Fibroblast of mammary gland (primary cell): ENCODE measurements around the gene EEFSEC.

ENCODE experiments used
- DNase-seq: peaks from one replicate; pipeline ENCODE4 v3.0.0-alpha.2; 2010; ENCODE audit warnings: low read depth
- H3K4me3 ChIP-seq: 2 replicates; pipeline ENCODE4 v1.5.1; 2011; ENCODE audit warnings: low read depth, mild to moderate bottlenecking, low read length, moderate library complexity; ENCODE audit not compliant: control insufficient read depth
- TF ChIP-seq, protein P1 (sequence below): conservative IDR thresholded peaks from 2 replicates; pipeline ENCODE4 v1.5.1; 2011; ENCODE audit warnings: low read depth, low read length, inconsistent platforms; ENCODE audit not compliant: control insufficient read depth, insufficient read depth

The EEFSEC gene, protein sequence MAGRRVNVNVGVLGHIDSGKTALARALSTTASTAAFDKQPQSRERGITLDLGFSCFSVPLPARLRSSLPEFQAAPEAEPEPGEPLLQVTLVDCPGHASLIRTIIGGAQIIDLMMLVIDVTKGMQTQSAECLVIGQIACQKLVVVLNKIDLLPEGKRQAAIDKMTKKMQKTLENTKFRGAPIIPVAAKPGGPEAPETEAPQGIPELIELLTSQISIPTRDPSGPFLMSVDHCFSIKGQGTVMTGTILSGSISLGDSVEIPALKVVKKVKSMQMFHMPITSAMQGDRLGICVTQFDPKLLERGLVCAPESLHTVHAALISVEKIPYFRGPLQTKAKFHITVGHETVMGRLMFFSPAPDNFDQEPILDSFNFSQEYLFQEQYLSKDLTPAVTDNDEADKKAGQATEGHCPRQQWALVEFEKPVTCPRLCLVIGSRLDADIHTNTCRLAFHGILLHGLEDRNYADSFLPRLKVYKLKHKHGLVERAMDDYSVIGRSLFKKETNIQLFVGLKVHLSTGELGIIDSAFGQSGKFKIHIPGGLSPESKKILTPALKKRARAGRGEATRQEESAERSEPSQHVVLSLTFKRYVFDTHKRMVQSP

DNA sequence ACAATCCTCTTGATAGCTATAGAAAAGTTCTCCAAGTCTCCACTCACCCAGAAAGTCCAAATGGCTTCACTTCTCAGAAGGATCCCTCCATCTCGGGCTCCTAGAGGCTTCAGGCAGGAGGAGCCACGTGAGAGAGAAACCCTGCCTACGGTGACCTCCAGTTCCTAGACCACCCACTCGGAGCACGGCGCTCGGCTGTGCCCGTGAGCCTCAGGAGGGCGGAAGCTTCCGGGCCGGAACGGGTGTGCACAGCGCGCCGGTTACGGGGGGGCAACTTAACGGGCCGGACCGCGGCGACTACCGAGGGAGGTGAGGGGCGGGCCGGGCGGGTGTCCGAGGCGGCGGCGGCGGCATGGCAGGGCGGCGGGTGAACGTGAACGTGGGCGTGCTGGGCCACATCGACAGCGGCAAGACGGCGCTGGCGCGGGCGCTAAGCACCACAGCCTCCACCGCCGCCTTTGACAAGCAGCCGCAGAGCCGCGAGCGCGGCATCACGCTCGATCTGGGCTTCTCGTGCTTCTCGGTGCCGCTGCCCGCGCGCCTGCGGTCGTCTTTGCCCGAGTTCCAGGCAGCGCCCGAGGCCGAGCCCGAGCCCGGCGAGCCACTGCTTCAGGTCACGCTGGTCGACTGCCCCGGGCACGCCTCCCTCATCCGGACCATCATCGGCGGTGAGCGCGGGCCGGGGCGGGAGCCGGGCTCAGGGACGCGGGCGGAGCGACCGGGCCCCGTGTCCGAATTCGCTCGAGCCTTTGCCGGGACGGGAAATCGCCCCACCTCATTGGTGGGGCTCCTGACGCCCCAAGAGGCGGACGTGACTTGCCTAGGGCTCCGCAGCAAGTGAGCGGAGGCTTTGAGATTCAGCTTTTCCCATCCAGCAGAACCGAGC is at the start of gene EEFSEC:
TSS of gene EEFSEC (plus strand) at position 326 of the 886 bp plus-strand sequence. CDS start at position 353, 27 bp downstream.
- peak; percentile 73 for DNase-seq
- peak within 1 kb of the TSS; percentile 68 for H3K4me3 ChIP-seq
- TF ChIP-seq, protein P1, sequence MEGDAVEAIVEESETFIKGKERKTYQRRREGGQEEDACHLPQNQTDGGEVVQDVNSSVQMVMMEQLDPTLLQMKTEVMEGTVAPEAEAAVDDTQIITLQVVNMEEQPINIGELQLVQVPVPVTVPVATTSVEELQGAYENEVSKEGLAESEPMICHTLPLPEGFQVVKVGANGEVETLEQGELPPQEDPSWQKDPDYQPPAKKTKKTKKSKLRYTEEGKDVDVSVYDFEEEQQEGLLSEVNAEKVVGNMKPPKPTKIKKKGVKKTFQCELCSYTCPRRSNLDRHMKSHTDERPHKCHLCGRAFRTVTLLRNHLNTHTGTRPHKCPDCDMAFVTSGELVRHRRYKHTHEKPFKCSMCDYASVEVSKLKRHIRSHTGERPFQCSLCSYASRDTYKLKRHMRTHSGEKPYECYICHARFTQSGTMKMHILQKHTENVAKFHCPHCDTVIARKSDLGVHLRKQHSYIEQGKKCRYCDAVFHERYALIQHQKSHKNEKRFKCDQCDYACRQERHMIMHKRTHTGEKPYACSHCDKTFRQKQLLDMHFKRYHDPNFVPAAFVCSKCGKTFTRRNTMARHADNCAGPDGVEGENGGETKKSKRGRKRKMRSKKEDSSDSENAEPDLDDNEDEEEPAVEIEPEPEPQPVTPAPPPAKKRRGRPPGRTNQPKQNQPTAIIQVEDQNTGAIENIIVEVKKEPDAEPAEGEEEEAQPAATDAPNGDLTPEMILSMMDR: no peak

DNA sequence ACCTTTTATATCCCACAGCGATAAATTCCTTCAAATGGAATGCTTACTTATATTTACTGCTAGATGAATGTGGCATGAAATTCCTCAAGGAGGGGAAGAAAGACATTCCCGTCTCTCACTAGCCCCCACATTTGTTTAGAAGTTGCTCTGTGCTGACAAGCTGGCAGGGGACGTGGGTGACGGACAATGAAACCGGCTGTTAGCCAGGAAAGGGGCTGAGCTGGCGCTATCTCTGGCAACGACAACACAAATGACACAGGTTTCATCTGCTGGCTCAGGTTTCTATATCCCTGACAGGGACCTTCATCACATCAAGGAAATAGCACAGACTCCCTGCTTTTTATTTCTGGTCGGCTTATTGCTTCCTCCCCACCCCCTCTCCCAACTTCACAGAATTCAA is 45.4 kb upstream of the EEFSEC start:
- H3K4me3 ChIP-seq: no peak overlapping the region
- DNase-seq: no peak
- TF ChIP-seq, protein P1: no peak

DNA sequence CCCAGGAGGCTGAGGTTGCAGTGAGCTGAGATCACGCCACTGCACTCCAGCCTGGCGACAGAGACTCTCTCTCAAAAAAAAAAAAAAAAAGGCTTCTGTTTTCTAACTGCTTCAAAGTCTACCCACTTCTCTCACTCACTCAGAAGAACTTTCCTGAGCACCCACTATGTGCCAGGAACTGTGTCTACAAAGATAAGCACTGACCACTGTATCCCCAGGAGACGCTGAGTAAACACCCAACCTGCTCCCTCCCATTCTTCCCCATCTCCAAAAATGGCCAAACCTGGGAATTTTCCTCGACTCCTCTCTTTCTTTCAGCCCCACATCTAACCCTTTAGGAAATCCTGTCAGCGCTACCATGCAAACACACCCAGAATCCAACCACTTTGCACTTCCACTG is 42.1 kb upstream of the EEFSEC start:
- DNase-seq: no peak
- H3K4me3 ChIP-seq: no peak overlapping the region
- TF ChIP-seq, protein P1: no peak

DNA sequence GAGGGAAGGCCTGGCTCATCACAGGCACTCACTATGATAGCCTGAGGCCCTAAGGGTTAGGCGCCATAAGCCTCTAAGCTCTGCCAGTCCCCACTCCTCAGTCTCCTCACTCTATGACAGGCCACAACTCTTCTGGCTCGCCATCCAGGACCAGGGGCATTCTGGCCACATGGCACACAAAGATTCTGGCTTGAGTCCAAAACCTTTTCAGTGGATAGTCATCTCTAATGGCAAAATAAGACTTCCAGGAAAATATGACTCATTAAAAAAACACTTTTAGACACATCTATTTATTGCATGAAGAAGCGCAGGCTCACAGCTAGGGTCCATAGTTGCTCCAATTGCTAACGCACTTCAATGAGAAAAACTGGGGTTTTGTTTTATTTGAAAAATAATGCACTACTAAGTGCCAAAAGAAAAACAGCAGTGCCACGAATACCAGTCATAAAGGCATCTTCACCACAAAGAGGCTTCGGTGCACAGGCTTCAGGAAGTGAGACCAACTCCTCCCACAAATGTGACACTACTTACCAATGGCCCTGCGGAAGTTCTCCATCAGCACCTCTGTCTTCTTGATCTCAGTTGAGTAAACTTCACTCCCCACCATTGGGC is 40.8 kb upstream of the EEFSEC start:
- peak; percentile 94 for DNase-seq
- TF ChIP-seq, protein P1: peak; percentile 25

DNA sequence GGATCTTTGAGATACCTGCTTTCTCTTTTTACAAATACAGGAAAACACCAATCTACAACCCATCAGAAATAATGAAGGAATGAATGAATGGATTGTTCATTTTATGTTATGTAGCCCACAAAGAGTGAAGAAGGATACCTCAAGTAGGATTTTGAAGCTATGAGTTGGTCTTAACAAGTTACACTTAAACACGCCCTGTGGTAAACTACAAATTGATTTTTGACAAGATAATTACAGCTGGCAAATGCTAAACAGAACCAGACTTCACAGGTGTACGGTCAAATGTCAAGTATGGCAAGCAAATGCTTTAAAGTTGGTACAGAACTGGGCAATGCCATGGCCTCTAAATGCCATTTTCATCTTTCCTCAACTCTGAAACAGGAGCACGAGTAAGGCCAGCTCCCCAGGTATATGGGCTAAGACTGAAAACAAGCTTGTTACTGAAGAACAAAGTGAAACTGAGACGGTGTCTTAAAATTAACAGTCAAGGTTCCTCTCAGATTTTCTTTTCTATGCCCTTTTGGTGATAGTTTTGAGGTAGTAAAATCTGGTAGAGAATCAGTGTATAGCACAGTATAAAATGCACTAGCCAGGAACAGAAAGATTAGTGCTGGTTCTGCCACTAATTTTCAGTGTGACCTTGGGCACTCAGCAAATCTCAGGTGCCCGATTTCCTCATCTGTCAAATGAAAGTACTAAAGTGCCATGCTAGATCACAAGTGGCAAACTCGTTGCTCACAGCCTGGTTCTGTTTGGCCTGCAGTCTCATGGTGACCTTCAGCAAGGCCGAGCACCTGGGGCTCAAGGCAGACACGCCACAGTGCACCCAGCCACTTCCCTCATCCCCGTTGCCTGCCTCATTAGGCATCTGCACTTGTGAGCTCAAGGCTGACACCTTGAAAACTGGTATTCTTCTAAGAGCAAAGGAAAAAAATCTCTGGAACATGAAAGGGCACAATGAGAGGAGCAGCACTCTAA is 39.2 kb upstream of the EEFSEC start:
- H3K4me3 ChIP-seq: no peak overlapping the region
- no peak for DNase-seq
- TF ChIP-seq, protein P1: no peak

More for the DNA sequence above, 40.8 kb upstream of the EEFSEC start:
- H3K4me3 ChIP-seq: no peak overlapping the region
